GM18502 (cell line): ENCODE measurements around the gene PPP2R3A.
A peak's percentile ranks its signal among the peaks of the same experiment; 100 is the strongest.
"Not testable (repeated sequence)": the region's sequence is repeated elsewhere in the genome, so short reads cannot be mapped to it uniquely, and the experiment has no call there.

ENCODE experiments used
- ATAC-seq: cut with Tn5 transposase; IDR thresholded peaks from one replicate; pipeline ENCODE4 v1.9.1; 2021; ENCODE audit warnings: mild to moderate bottlenecking; ENCODE audit not compliant: unreplicated experiment, poor library complexity

The PPP2R3A gene

GRCh38 chr3:136075218-136075808, 109.8 kb downstream of the PPP2R3A start:
- ATAC-seq = peak; percentile 56

GRCh38 chr3:136075811-136076210, 110.3 kb downstream of the PPP2R3A start:
- no peak for ATAC-seq

GRCh38 chr3:136078421-136079364, 113.2 kb downstream of the PPP2R3A start:
- ATAC-seq = no peak

- not testable (repeated sequence) for ATAC-seq
Measured at GRCh38 chr3:136083641-136084382, 118.3 kb downstream of the PPP2R3A start.

GRCh38 chr3:136085067-136085466, 119.5 kb downstream of the PPP2R3A start:
- not testable (repeated sequence) for ATAC-seq

GRCh38 chr3:136093771-136094170, 128.2 kb downstream of the PPP2R3A start:
- no peak for ATAC-seq

- no peak for ATAC-seq
Measured at GRCh38 chr3:136105044-136105443, 139.5 kb downstream of the PPP2R3A start.

GRCh38 chr3:136106101-136106500, 140.6 kb downstream of the PPP2R3A start:
- no peak for ATAC-seq

GRCh38 chr3:136109499-136109898, 144.0 kb downstream of the PPP2R3A start:
- peak; percentile 93 for ATAC-seq

- no peak for ATAC-seq
Measured at GRCh38 chr3:136110481-136110880, 145.0 kb downstream of the PPP2R3A start.

- no peak for ATAC-seq
Measured at GRCh38 chr3:136114421-136114820, 148.9 kb downstream of the PPP2R3A start.

GRCh38 chr3:136119332-136119731, 153.8 kb downstream of the PPP2R3A start:
- not testable (repeated sequence) for ATAC-seq

- ATAC-seq = not testable (repeated sequence)
Measured at GRCh38 chr3:136119783-136120182, 154.3 kb downstream of the PPP2R3A start.

GRCh38 chr3:136120373-136121348, 155.1 kb downstream of the PPP2R3A start:
- peak; percentile 91 for ATAC-seq

- ATAC-seq = no peak
Measured at GRCh38 chr3:136122006-136122405, 156.5 kb downstream of the PPP2R3A start.

- not testable (repeated sequence) for ATAC-seq
Measured at GRCh38 chr3:136131647-136132046, 166.1 kb downstream of the PPP2R3A start.

- ATAC-seq = no peak
Measured at GRCh38 chr3:136134091-136134490, 168.6 kb downstream of the PPP2R3A start.

- ATAC-seq = no peak
Measured at GRCh38 chr3:136135039-136135802, 169.7 kb downstream of the PPP2R3A start.

GRCh38 chr3:136136454-136136853, 170.9 kb downstream of the PPP2R3A start:
- ATAC-seq = no peak
